Measurements from ENCODE around the gene AASDH. TPM values are rescaled to one million over a fixed set of nuclear protein-coding genes. Genes with fewer than 3 reads are reported as not detected.

AASDH gene
- total and polyA plus RNA-seq, 2 of the 4 experiments (the other 2 are of a cell fraction): 4.7 to 12.0 TPM

- peaks cover 6% of the 10 kb centered on the region for H3K4me1 ChIP-seq (ENCODE audit: control insufficient read depth, insufficient read depth, low read length)
- H3K9ac ChIP-seq (ENCODE audit: low read depth, low read length): no peak overlapping the region
- H4K8ac ChIP-seq (ENCODE audit: low read depth in 2 of 2, low read length in 2 of 2): 0 out of 4 replicates have a peak overlapping the region, but pooled peaks of 1 of the 2 experiments have one; percentile 72
- no peaks in the 10 kb centered on the region for H3K9me1 ChIP-seq (ENCODE audit: insufficient read depth, low read length)
- H3K18ac ChIP-seq (ENCODE audit: low read depth, low read length): no peak overlapping the region; the same call in 1 of the 2 replicates
- in situ Hi-C loops (cut with MboI; ENCODE audit: low sequenced_read_pairs) (loop anchor here (25.0 kb wide), 1 partner anchor 516 kb away; no protein-coding TSS in a partner anchor), intact Hi-C loops (cut with micrococcal nuclease) (loop anchor here (1.0 kb wide), 1 partner anchor 372 kb away; no protein-coding TSS in a partner anchor), dilution Hi-C loops (cut with HindIII; ENCODE audit: low sequenced_read_pairs, unreplicated experiment) (no loop called here)
- POLR2A ChIA-PET (ENCODE audit: unreplicated experiment): no interaction called here
- BruUV-seq (replicated peaks): no TSS peak
- no peak overlapping the region for H2AFZ ChIP-seq (replicated peaks; ENCODE audit: low read length, poor library complexity)
- H3K14ac ChIP-seq (replicated peaks; ENCODE audit: low read depth, low read length): 0 out of 2 replicates have a peak overlapping the region, but pooled peaks have one; percentile 0
- H3K9me3 ChIP-seq (ENCODE audit: control insufficient read depth, insufficient read depth, low read length): no peaks in the 10 kb centered on the region
- CTCF ChIA-PET: interaction anchor here (0.5 kb wide), 1 partner anchor 1100 kb away, joined by 3 read pairs; no protein-coding TSS in a partner anchor
- DNase-seq (peak; percentile 22), ATAC-seq (ENCODE audit: low read depth) (peak; percentile 17; the same call in 1 of the 2 replicates)
- no peaks in the 10 kb centered on the region for H3K36me3 ChIP-seq (ENCODE audit: control insufficient read depth, insufficient read depth, low read length)
- H4K5ac ChIP-seq (ENCODE audit: low read depth, low read length): no peak overlapping the region
- no peak overlapping the region for H2BK120ac ChIP-seq (ENCODE audit: low read depth, low read length)
- no peak overlapping the region for H2AK5ac ChIP-seq (ENCODE audit: low read depth, low read length)
- no peaks in the 10 kb centered on the region for H3K79me1 ChIP-seq (ENCODE audit: low read depth in 1 of 2, low read length in 2 of 2)
- no peak overlapping the region for H3K56ac ChIP-seq (ENCODE audit: extremely low read depth, insufficient read depth, low read length)
- H2BK5ac ChIP-seq (ENCODE audit: low read depth, low read length, poor library complexity, severe bottlenecking): no peak overlapping the region
- no peak overlapping the region for H4K91ac ChIP-seq (ENCODE audit: insufficient read depth, low read depth, low read length)
- H4K20me1 ChIP-seq (ENCODE audit: insufficient read depth, low read length): no peaks in the 10 kb centered on the region
- no peak overlapping the region for H3K4me3 ChIP-seq (ENCODE audit: insufficient read depth, low read depth, low read length)
- H3K4me2 ChIP-seq (ENCODE audit: low read depth, low read length): no peak overlapping the region
- H2BK15ac ChIP-seq (ENCODE audit: low read depth, low read length): no peak overlapping the region
- no peaks in the 10 kb centered on the region for H3K27me3 ChIP-seq (ENCODE audit: control insufficient read depth, insufficient read depth, low read length)
- TF ChIP-seq MAZ (IDR thresholded peaks at IDR 0.05; ENCODE audit: borderline replicate concordance, low read depth, low read length): no peak
- TF ChIP-seq POLR2A (IDR thresholded peaks at IDR 0.05; ENCODE audit: low read depth, low read length): no peak
- TF ChIP-seq SMC3 (IDR thresholded peaks at IDR 0.05; ENCODE audit: low read depth, low read length): no peak
- no peak overlapping the region for H2AK9ac ChIP-seq (replicated peaks; ENCODE audit: low read depth, low read length, poor library complexity)
- H3K23ac ChIP-seq (ENCODE audit: low read depth, low read length): no peak overlapping the region
- H2BK20ac ChIP-seq (ENCODE audit: low read depth, low read length): no peak overlapping the region
- H3K4ac ChIP-seq (ENCODE audit: low read depth, low read length): no peak overlapping the region
- H3K27ac ChIP-seq (ENCODE audit: insufficient read depth, low read length): peak overlapping the region; percentile 52
- WGBS, 2 experiments (ENCODE audit: extremely low coverage in 2 of 2, insufficient read length in 1 of 2): no CpG with 5 or more reads among the region's 1 CpG
These were observed 66.0 kb downstream of the AASDH start for GRCh38 chr4:56321251-56321650.

Measured in IMR-90 (cell line).